Neural cell (in vitro differentiated cells): ENCODE results near the gene ZNF554.

ENCODE experiments used
- EP300 ChIP-seq: fragments of 450-650 bp; conservative IDR thresholded peaks from 2 replicates; pipeline ENCODE4 v1.6.1; 2014; ENCODE audit warnings: antibody characterized with exemption, mild to moderate bottlenecking, moderate library complexity; ENCODE audit not compliant: poor library complexity, severe bottlenecking
- EZH2 ChIP-seq: fragments of 200-600, 300-800 bp; shearing (Covaris generic), sonication (generic); IDR thresholded peaks from 2 replicates; pipeline ENCODE4 v1.6.1; 2014; ENCODE audit warnings: antibody characterized with exemption, low read length, borderline replicate concordance, mild to moderate bottlenecking; ENCODE audit not compliant: insufficient read depth, poor library complexity, severe bottlenecking
- TAF1 ChIP-seq: IDR thresholded peaks from 2 replicates; pipeline ENCODE4 v1.6.1; 2012; ENCODE audit warnings: low read depth
- TF ChIP-seq, protein P1 (sequence below): IDR thresholded peaks from 2 replicates; pipeline ENCODE4 v1.6.1; 2012; ENCODE audit warnings: borderline replicate concordance
- TF ChIP-seq, protein P2 (sequence below): fragments of 450-650 bp; IDR thresholded peaks from 2 replicates; pipeline ENCODE4 v1.5.1; 2014; ENCODE audit warnings: antibody characterized with exemption, mild to moderate bottlenecking, moderate library complexity; ENCODE audit not compliant: poor library complexity, severe bottlenecking

DNA sequence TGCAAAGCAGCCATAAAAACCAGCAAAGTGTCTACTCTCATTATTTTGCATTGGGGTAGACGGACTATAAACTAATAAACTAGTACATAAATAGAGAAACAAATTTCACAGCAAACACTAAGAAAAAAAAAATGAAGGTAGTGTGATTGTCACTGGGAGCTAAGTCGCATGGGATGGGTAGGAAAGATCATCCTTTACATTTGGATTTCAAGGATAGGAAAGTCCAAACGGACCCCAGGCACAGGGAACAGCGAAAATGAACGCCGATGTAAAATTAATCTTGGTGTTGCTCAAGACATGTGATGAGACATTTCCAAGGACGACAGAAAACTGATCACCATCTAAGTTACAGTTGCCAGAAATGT lies 35.9 kb upstream of the ZNF554 start:
- TF ChIP-seq, protein P1, sequence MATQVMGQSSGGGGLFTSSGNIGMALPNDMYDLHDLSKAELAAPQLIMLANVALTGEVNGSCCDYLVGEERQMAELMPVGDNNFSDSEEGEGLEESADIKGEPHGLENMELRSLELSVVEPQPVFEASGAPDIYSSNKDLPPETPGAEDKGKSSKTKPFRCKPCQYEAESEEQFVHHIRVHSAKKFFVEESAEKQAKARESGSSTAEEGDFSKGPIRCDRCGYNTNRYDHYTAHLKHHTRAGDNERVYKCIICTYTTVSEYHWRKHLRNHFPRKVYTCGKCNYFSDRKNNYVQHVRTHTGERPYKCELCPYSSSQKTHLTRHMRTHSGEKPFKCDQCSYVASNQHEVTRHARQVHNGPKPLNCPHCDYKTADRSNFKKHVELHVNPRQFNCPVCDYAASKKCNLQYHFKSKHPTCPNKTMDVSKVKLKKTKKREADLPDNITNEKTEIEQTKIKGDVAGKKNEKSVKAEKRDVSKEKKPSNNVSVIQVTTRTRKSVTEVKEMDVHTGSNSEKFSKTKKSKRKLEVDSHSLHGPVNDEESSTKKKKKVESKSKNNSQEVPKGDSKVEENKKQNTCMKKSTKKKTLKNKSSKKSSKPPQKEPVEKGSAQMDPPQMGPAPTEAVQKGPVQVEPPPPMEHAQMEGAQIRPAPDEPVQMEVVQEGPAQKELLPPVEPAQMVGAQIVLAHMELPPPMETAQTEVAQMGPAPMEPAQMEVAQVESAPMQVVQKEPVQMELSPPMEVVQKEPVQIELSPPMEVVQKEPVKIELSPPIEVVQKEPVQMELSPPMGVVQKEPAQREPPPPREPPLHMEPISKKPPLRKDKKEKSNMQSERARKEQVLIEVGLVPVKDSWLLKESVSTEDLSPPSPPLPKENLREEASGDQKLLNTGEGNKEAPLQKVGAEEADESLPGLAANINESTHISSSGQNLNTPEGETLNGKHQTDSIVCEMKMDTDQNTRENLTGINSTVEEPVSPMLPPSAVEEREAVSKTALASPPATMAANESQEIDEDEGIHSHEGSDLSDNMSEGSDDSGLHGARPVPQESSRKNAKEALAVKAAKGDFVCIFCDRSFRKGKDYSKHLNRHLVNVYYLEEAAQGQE = no peak
- TF ChIP-seq EP300 (no peak), TAF1 (no peak), EZH2 (no peak)
- TF ChIP-seq, protein P2, sequence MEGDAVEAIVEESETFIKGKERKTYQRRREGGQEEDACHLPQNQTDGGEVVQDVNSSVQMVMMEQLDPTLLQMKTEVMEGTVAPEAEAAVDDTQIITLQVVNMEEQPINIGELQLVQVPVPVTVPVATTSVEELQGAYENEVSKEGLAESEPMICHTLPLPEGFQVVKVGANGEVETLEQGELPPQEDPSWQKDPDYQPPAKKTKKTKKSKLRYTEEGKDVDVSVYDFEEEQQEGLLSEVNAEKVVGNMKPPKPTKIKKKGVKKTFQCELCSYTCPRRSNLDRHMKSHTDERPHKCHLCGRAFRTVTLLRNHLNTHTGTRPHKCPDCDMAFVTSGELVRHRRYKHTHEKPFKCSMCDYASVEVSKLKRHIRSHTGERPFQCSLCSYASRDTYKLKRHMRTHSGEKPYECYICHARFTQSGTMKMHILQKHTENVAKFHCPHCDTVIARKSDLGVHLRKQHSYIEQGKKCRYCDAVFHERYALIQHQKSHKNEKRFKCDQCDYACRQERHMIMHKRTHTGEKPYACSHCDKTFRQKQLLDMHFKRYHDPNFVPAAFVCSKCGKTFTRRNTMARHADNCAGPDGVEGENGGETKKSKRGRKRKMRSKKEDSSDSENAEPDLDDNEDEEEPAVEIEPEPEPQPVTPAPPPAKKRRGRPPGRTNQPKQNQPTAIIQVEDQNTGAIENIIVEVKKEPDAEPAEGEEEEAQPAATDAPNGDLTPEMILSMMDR = no peak
